A549 (cell line): ENCODE measurements around the gene STAT5A.

ENCODE experiments used
- CEBPB ChIP-seq, 2 experiments: fragments of >200 bp in 1 of 2; sonication (Bioruptor Twin) in 1 of 2; formaldehyde crosslinking in 1 of 2; IDR thresholded peaks; 2 replicates each; pipeline ENCODE4 v1.6.1; 2012 to 2016
- CTCF ChIP-seq: fragments of >200 bp; sonication (Bioruptor Twin); formaldehyde crosslinking; IDR thresholded peaks from 3 replicates; pipeline ENCODE4 v1.5.1; 2016
- EP300 ChIP-seq, 2 experiments: fragments of >200 bp; sonication (Bioruptor Twin); formaldehyde crosslinking; IDR thresholded peaks; 2 replicates in 1 of 2; 3 replicates in 1 of 2; pipeline ENCODE4 v1.6.1; 2016 to 2017
- POLR2A ChIP-seq: IDR thresholded peaks from 2 replicates; pipeline ENCODE4 v1.6.1; 2012; ENCODE audit warnings: mild to moderate bottlenecking, low read length
- ZFP36 ChIP-seq: fragments of 450-650 bp; IDR thresholded peaks from 2 replicates; pipeline ENCODE4 v1.6.1; 2014; ENCODE audit warnings: borderline replicate concordance; ENCODE audit not compliant: partially characterized antibody
- TF ChIP-seq, protein P1 (sequence below): IDR thresholded peaks from 2 replicates; pipeline ENCODE4 v1.6.1; 2012

GRCh38 chr17:42271006-42271778 is 17.1 kb upstream of the STAT5A start:
- TF ChIP-seq EP300 (IDR thresholded peaks at IDR 0.05) (no peak), CTCF (no peak), ZFP36 (no peak), POLR2A (no peak), CEBPB (IDR thresholded peaks at IDR 0.05) (no peak)
- TF ChIP-seq, protein P1, sequence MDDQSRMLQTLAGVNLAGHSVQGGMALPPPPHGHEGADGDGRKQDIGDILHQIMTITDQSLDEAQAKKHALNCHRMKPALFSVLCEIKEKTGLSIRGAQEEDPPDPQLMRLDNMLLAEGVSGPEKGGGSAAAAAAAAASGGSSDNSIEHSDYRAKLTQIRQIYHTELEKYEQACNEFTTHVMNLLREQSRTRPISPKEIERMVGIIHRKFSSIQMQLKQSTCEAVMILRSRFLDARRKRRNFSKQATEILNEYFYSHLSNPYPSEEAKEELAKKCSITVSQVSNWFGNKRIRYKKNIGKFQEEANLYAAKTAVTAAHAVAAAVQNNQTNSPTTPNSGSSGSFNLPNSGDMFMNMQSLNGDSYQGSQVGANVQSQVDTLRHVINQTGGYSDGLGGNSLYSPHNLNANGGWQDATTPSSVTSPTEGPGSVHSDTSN: no peak
